ENCODE data around the gene TRMT6.

The TRMT6 gene

GRCh38 chr20:5950271-5951031 is at the start of gene TRMT6, which contains the start of gene MCM8:
Gene TRMT6 (minus strand): TSS chr20:5950533. CDS start chr20:5950405, 128 bp downstream.
Gene MCM8 (plus strand): TSS chr20:5950652. CDS start chr20:5952016, 1,364 bp downstream.
- DNase-seq: peak; percentile 99

- no peak for DNase-seq
Observed at GRCh38 chr20:5999783-6000182, 49.5 kb upstream of the TRMT6 start.

DNA sequence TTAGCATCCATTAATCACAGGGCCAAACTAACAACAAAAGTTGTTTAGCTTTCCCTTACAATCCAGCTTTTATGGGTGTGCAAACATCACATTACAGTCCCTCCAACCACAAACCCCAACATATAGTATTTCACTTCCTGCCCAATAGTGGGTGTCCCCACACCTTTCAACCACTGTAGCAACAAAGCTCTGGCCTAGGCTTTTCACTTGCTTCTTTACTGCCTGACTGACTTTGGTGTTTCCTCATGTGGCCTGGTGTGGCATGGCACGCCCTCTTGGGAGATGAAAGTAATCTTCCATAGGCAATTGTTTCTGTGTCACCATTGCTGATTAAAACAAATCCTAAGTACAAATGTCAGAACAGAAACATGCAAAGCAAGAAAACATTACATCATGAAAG is 46.4 kb upstream of the TRMT6 start:
- DNase-seq: peak; percentile 34

- no peak for DNase-seq
Observed at GRCh38 chr20:5991623-5992441, 41.5 kb upstream of the TRMT6 start.

DNA sequence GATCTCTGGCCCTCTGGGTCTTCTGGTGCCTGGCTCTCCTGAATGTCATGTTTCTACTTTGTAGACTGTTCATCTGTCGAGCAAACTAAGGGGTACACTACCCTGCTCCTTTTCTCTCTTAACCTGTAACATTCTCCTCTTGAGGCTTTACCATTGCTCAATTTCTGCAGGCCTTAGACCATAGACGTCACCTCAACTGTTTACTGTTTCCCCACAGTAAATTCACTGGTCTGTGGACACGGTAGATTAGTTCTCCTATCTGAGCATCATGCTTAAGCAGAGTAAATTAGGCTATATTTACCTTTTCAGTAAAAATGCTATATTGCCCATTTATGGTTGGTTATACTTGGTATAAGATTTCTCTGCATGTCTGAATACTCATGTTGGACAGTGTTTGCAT is 40.6 kb upstream of the TRMT6 start:
- DNase-seq: no peak

DNA sequence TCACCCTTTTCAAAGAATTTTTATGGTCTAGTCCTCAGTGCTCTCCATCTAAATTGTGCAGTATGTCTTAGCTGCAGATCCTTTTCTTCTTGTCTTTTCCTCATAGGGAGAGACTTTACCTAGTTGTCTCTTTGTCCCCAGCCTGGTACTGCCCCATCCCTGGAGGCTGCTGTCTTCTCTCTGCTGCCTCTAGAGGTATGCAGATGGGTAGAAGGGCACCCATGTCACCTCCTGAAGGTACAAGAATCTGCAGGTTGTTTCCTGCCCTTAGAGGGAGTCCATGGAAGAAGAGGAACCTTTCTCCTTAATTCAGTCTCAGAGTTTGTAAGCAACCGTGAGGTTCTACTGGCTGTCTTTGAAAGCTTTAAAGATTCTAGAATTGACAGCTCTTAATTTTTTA is 39.2 kb upstream of the TRMT6 start:
- peak; percentile 16 for DNase-seq

DNA sequence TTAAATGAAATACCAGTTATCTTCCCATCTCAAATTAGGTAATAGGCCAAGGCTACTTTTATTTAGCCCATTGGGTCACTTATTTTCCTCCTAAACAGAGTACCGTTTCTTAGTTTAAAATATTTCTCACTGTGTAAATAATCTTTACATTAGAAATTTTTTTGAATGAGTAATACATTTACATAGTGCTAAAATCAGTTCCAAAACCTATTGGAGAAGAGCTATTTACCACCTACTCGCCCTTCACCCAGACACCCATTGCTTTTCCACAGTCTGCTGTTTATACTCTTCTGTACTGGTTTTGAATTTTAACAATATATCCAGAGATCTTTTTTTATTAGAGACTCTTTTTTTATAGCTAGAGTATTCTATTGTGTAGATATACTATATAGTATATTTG is 37.0 kb upstream of the TRMT6 start:
- DNase-seq: no peak

DNA sequence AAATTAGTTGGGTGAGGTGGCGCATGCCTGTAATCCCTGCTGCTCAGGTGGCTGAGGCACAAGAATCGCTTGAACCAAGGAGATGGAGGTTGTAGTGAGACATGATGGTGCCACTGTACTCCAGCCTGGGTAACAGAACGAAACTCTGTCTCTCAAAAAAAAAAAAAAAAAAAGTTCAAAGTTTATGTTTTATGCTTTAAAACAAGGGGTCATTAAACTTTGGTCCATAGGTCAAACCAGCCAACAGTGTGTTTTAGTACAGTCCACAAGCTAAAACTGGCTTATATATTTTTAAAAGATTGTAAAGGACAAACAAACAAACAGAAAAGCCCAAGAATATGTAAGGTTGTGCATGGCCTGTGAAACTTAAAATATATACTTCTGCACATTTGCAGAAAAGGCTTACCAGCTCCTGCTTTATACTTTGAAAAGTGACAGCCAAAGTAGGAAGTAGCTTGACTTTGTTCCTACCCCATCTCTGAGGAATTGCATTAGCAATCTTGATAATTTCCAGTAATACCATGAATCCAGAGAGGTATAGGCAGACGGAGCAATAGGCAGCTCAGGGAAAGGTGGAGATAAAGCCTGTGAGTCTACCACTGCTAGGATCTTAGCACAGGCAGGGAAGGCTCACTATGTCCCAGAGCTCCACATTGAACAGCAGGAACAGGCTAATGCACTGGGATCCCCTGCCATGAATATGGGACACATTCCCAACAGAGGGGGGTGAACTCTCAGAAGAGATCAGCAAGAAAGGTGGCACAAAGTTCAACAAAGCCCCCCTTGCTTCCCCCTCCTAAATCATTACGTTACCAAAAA is 30.6 kb upstream of the TRMT6 start:
- DNase-seq: no peak

DNA sequence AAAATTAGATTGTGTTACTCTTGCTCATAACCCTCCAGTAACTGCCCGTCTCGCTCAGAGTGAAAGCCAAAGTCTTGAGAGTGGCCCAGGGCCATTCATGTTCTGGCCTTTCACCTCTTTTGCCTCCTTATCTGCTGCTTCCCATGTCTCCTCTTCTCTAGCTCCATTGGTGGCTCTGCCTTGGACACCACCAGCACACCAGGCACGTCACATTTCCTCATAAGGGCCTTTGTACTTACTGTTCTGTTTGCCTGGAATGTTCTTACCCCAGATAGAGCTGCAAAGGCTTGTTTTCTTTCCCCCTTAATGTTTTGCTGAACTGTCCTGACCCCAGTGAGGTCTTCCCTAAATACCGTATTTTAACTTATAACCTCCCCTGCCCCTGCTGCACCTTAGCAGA is 29.5 kb upstream of the TRMT6 start:
- no peak for DNase-seq

DNA sequence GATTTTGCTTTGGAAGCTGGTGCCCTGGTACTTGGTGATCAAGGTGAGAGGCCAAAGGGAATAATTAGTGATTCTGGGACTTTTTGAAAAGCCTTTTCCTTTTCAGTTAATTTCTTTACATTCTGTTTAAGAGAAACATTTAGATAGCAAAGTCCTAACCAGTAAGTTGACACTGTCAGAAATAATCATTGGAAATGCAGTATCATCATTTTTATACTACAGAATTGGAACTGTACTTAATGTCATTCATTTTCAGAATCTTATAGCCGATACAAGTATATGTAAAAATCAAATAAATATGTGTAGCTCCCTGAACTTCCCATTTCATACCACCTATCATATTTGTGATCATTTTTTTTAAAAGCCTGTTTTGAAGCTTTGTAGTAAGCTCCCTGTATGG is 27.6 kb upstream of the TRMT6 start:
- no peak for DNase-seq

DNA sequence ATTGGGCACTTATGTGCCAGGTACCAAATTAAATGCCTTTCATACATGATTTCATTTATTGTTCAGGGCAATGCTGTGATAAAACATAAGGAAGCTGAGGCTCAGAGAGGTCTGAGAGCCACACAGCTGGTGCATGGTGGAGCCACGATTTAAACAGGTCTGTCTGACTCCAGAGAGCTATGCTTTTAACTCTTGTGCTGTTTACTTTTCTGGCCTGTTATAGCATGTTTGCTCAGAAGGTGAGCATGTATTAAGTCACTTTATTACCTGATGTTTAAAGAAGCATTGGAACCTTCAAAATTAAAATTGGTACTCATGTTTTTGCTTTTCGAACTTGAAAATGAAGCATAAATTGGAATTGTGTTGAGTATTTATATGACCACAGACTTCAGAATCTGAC is 26.9 kb upstream of the TRMT6 start:
- no peak for DNase-seq

DNA sequence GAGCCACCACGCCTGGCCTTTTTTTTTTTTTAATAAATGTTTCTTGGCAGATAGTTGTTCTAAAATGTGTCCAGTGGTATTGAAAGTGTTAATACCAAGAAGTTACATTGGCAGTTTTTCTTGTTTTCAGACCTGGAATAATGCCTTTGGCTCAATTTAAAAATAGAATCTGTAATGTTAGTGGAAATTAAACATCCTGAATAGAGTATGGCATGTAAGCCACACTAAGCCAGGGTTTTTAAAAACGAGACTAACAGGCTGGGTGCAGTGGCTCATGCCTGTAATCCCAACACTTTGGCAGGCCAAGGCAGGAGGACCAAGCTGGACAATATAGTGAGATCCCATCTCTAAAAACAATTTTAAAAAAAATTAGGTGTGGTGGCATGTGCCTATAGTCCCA is 25.4 kb upstream of the TRMT6 start:
- DNase-seq: no peak

DNA sequence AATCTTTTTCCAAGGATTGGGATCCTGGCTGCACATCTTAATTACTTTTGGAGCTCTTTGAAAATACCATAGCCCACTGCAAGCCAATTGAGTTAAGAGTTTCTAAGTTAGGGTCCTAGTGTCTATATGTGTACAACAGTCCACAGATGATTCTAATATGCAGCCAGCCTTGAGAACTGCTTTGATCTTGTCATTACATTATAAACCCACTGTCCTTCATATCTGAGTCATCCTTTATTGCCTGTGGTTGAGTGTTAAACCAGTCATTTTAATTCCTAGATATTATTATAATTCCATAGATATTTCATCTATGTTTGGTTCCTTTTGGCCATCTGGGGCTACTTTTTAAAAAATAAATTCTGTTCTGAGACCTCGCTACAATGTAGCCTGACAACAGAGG is 24.2 kb upstream of the TRMT6 start:
- DNase-seq: no peak

DNA sequence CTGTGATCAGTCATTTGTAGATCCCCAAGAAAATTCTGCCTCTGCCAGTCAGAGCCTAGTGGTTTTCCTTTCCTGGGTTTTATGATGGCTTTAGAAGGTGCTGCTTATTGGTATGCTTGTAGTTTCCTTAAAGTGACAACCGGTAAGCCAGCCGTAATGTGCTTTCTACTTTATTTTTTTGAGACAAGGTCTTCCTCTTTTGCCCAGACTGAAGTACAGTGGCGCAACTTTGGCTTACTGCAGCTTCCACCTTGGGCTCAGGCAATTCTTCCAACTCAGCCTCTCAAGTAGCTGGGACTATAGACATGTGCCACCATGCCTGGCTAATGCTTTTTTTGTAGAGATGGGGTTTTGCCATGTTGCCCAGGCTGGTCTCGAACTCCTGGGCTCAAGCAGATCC is 23.6 kb upstream of the TRMT6 start:
- DNase-seq: no peak

- DNase-seq: no peak
Observed at GRCh38 chr20:5973172-5973571, 22.8 kb upstream of the TRMT6 start.

- no peak for DNase-seq
Observed at GRCh38 chr20:5971203-5971602, 20.9 kb upstream of the TRMT6 start.

DNA sequence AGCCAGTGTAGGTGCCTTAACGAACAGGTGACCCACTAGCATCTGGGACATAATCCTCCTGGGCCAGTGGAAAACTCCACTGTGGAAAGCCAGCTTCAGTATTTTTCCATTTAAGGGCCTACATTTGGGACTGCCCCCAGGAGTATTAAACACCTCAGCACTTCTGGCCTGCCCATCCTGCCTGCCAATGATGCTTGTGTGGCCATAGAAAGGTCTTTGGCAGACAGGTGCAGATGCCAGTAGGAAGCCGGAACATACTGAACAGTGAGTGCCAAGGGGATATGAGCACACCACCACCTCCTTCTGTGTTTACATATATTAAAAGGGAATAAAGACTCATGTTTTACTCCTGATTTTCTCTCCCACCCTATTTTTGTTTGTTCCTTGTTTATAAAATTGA is 20.0 kb upstream of the TRMT6 start:
- no peak for DNase-seq

DNA sequence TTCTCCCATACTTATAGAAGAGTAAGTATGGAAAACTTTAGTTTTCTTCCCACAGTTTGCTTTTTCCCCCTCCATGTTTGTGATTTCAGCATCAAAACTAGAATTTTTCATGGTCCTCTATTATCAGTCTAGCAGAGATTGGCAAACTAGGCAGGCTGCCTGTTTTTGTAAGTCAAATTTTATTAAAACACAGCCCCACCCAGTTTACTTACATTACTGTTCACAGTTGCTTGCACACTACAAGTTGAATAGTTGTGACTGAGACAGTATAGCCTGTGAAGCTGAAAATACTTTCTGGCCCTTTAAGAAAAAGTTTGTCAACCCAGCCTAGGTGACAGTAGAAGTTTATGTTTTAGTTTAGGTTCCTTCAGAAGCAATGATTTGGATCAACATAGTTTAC is 19.6 kb upstream of the TRMT6 start:
- DNase-seq: no peak

DNA sequence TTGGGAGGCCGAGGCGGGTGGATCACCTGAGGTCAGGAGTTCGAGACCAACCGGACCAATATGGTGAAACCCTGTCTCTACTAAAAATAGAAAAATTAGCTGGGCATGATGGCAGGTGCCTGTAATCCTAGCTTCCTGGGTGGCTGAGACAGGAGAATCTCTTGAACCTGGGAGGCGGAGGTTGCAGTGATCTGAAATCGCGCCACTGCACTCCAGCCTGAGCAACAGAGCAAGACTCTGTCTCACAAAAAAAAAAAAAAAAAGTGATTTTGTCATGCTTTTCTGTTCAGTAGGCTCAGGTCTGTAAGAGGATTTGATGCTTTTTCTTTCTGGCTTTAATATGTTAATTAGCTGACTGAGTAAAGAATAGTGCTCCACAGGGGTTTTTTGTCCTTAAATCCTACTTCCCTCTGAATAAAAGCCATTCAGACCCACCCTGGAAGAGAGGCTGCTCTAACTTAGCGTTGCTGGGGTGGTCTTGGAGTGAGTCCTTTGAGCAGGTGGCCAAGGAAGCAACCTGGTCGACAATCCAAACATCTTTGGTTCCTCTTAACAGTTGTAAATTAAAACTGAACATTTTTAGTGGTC is 19.1 kb upstream of the TRMT6 start:
- no peak for DNase-seq

DNA sequence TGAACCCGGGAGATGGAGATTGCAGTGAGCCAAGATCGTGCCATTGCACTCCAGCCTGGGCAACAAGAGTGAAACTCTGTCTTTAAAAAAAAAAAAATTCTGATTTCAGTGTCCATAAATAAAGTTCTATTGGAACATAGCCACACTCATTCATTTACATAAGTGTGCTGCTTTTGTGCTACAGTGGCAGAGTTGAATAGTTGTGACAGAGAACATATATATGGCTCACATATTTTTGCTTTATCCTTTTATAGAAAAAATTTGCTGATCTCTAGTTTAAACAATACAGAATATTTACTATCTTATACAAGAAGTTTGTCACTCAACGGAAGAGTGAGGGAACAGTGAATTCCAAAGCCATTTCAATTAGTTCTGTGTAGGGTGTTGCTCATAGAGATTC is 18.1 kb upstream of the TRMT6 start:
- no peak for DNase-seq

- DNase-seq: no peak
Observed at GRCh38 chr20:5967469-5967868, 17.1 kb upstream of the TRMT6 start.

GRCh38 chr20:5949943-5950270 is 426 bp downstream of the TRMT6 start:
- no peak for DNase-seq

- no peak for DNase-seq
Observed at GRCh38 chr20:5947276-5947675, 3.1 kb downstream of the TRMT6 start.
